BLaER1 (cell line): ENCODE measurements around the gene GFOD1.
"Not testable (repeated sequence)": the region's sequence is repeated elsewhere in the genome, so short reads cannot be mapped to it uniquely, and the experiment has no call there.

Experiments
- H3K27ac ChIP-seq: shearing (Covaris generic); formaldehyde crosslinking; 2 replicates; pipeline ENCODE4 v1.8.1; 2022
- H3K27me3 ChIP-seq: shearing (Covaris generic); formaldehyde crosslinking; 2 replicates; pipeline ENCODE4 v1.8.1; 2022
- H3K36me3 ChIP-seq: shearing (Covaris generic); formaldehyde crosslinking; 2 replicates; pipeline ENCODE4 v1.8.1; 2022
- H3K4me1 ChIP-seq: shearing (Covaris generic); formaldehyde crosslinking; 2 replicates; pipeline ENCODE4 v1.8.1; 2022
- H3K4me2 ChIP-seq: shearing (Covaris generic); formaldehyde crosslinking; 2 replicates; pipeline ENCODE4 v1.8.1; 2022
- H3K4me3 ChIP-seq: shearing (Covaris generic); formaldehyde crosslinking; 2 replicates; pipeline ENCODE4 v1.8.1; 2022
- H3K9ac ChIP-seq: shearing (Covaris generic); formaldehyde crosslinking; 2 replicates; pipeline ENCODE4 v1.8.1; 2022
- H3K9me3 ChIP-seq: shearing (Covaris generic); formaldehyde crosslinking; 2 replicates; pipeline ENCODE4 v1.8.1; 2022
- H4K20me1 ChIP-seq: shearing (Covaris generic); formaldehyde crosslinking; 2 replicates; pipeline ENCODE4 v1.8.1; 2022
- Cebpa-rat ChIP-seq: shearing (Covaris generic); IDR thresholded peaks from 2 replicates; pipeline ENCODE4 v1.8.1; 2022

The GFOD1 gene

GRCh38 chr6:13468839-13469238 lies 18.6 kb downstream of the GFOD1 start:
- no peak overlapping the region for H3K27ac ChIP-seq
- peaks cover 58% of the 10 kb centered on the region for H3K4me1 ChIP-seq
- H3K36me3 ChIP-seq: 0 out of 2 replicates have a peak, but pooled peaks cover 5% of the 10 kb centered on the region
- H3K4me3 ChIP-seq: no peak overlapping the region
- no peak overlapping the region for H3K4me2 ChIP-seq
- TF ChIP-seq Cebpa-rat: no peak
- H3K9ac ChIP-seq: no peak overlapping the region
- H3K9me3 ChIP-seq: peaks cover 4% of the 10 kb centered on the region; the same call in 1 of the 2 replicates
- H4K20me1 ChIP-seq: peaks cover 60% of the 10 kb centered on the region
- no peaks in the 10 kb centered on the region for H3K27me3 ChIP-seq

GRCh38 chr6:13467216-13467600 lies 20.2 kb downstream of the GFOD1 start:
- Histone ChIP-seq H3K4me2 (peak overlapping the region; percentile 54; the same call in 1 of the 2 replicates), H3K9ac (no peak overlapping the region), H3K27me3 (no peaks in the 10 kb centered on the region), H3K4me1 (peaks cover 62% of the 10 kb centered on the region), H3K9me3 (no peaks in the 10 kb centered on the region), H3K27ac (no peak overlapping the region), H3K4me3 (no peak overlapping the region), H3K36me3 (no peaks in the 10 kb centered on the region; the same call in 1 of the 2 replicates), H4K20me1 (peaks cover 66% of the 10 kb centered on the region)
- no peak for TF ChIP-seq Cebpa-rat

- no peak overlapping the region for H3K4me3 ChIP-seq
- no peaks in the 10 kb centered on the region for H3K27me3 ChIP-seq
- no peak overlapping the region for H3K9ac ChIP-seq
- H3K4me2 ChIP-seq: peak overlapping the region; percentile 54
- H3K36me3 ChIP-seq: peaks cover 4% of the 10 kb centered on the region
- H3K4me1 ChIP-seq: peaks cover 59% of the 10 kb centered on the region
- no peak overlapping the region for H3K27ac ChIP-seq
- H3K9me3 ChIP-seq: no peaks in the 10 kb centered on the region
- TF ChIP-seq Cebpa-rat: no peak
- H4K20me1 ChIP-seq: peaks cover 64% of the 10 kb centered on the region
Measured at GRCh38 chr6:13466304-13467215, 20.8 kb downstream of the GFOD1 start.

- Histone ChIP-seq H3K27me3 (no peaks in the 10 kb centered on the region), H4K20me1 (peaks cover 56% of the 10 kb centered on the region), H3K36me3 (peaks cover 12% of the 10 kb centered on the region), H3K9me3 (no peaks in the 10 kb centered on the region), H3K4me3 (no peak overlapping the region), H3K4me2 (no peak overlapping the region; the same call in 1 of the 2 replicates), H3K27ac (no peak overlapping the region), H3K4me1 (peaks cover 50% of the 10 kb centered on the region), H3K9ac (no peak overlapping the region)
- TF ChIP-seq Cebpa-rat: no peak
Measured at GRCh38 chr6:13465734-13466133, 21.7 kb downstream of the GFOD1 start.

GRCh38 chr6:13463941-13464340 lies 23.5 kb downstream of the GFOD1 start:
- Histone ChIP-seq H3K4me1 (peaks cover 37% of the 10 kb centered on the region), H3K4me2 (no peak overlapping the region)
- TF ChIP-seq Cebpa-rat: no peak

GRCh38 chr6:13463328-13463717 lies 24.1 kb downstream of the GFOD1 start:
- H3K4me3 ChIP-seq: no peak overlapping the region
- H3K4me2 ChIP-seq: no peak overlapping the region
- H3K4me1 ChIP-seq: peaks cover 37% of the 10 kb centered on the region

More at GRCh38 chr6:13463941-13464340, 23.5 kb downstream of the GFOD1 start:
- Histone ChIP-seq H3K9me3 (0 out of 2 replicates have a peak, but pooled peaks cover 5% of the 10 kb centered on the region), H3K27ac (no peak overlapping the region), H3K9ac (no peak overlapping the region), H4K20me1 (peaks cover 44% of the 10 kb centered on the region), H3K27me3 (no peaks in the 10 kb centered on the region), H3K36me3 (peaks cover 18% of the 10 kb centered on the region), H3K4me3 (no peak overlapping the region)

GRCh38 chr6:13462458-13463327 lies 24.7 kb downstream of the GFOD1 start:
- Histone ChIP-seq H3K27me3 (no peaks in the 10 kb centered on the region), H3K9me3 (0 out of 2 replicates have a peak, but pooled peaks cover 5% of the 10 kb centered on the region), H3K4me2 (peak overlapping the region; percentile 39), H3K27ac (no peak overlapping the region), H3K4me3 (no peak overlapping the region), H3K4me1 (peaks cover 35% of the 10 kb centered on the region), H3K9ac (no peak overlapping the region), H3K36me3 (peaks cover 18% of the 10 kb centered on the region), H4K20me1 (peaks cover 42% of the 10 kb centered on the region)
- TF ChIP-seq Cebpa-rat: no peak

More at GRCh38 chr6:13463328-13463717, 24.1 kb downstream of the GFOD1 start:
- no peak for TF ChIP-seq Cebpa-rat
- Histone ChIP-seq H3K9me3 (0 out of 2 replicates have a peak, but pooled peaks cover 5% of the 10 kb centered on the region), H3K27me3 (no peaks in the 10 kb centered on the region), H4K20me1 (peaks cover 44% of the 10 kb centered on the region), H3K27ac (no peak overlapping the region), H3K36me3 (peaks cover 18% of the 10 kb centered on the region), H3K9ac (no peak overlapping the region)

- H3K27me3 ChIP-seq: no peaks in the 10 kb centered on the region
- 0 out of 2 replicates have a peak, but pooled peaks cover 5% of the 10 kb centered on the region for H3K9me3 ChIP-seq
- no peak overlapping the region for H3K4me2 ChIP-seq
- H4K20me1 ChIP-seq: peaks cover 42% of the 10 kb centered on the region
- TF ChIP-seq Cebpa-rat: no peak
- no peak overlapping the region for H3K4me3 ChIP-seq
- no peak overlapping the region for H3K9ac ChIP-seq
- H3K27ac ChIP-seq: no peak overlapping the region
- peaks cover 18% of the 10 kb centered on the region for H3K36me3 ChIP-seq
- peaks cover 32% of the 10 kb centered on the region for H3K4me1 ChIP-seq
Measured at GRCh38 chr6:13461805-13462204, 25.6 kb downstream of the GFOD1 start.

GRCh38 chr6:13461307-13461706 lies 26.1 kb downstream of the GFOD1 start:
- Histone ChIP-seq H3K4me2 (no peak overlapping the region), H3K9ac (no peak overlapping the region), H3K4me1 (peaks cover 29% of the 10 kb centered on the region), H3K27ac (no peak overlapping the region), H3K4me3 (no peak overlapping the region), H3K9me3 (0 out of 2 replicates have a peak, but pooled peaks cover 5% of the 10 kb centered on the region), H3K36me3 (peaks cover 18% of the 10 kb centered on the region), H4K20me1 (peaks cover 42% of the 10 kb centered on the region), H3K27me3 (no peaks in the 10 kb centered on the region)
- TF ChIP-seq Cebpa-rat: no peak

- Histone ChIP-seq H3K36me3 (peaks cover 18% of the 10 kb centered on the region), H4K20me1 (peaks cover 42% of the 10 kb centered on the region; the same call in 1 of the 2 replicates), H3K4me1 (peaks cover 29% of the 10 kb centered on the region)
- H3K27me3 ChIP-seq, H3K9ac ChIP-seq, H3K4me2 ChIP-seq, H3K4me3 ChIP-seq, H3K9me3 ChIP-seq, H3K27ac ChIP-seq: not testable (repeated sequence)
Measured at GRCh38 chr6:13460289-13460688, 27.1 kb downstream of the GFOD1 start.
